Esophagus muscularis mucosa (tissue), 4 donors: ENCODE results near the gene RYR1.

ENCODE experiments used
- CTCF ChIP-seq, 3 experiments: fragments of 200-600 bp in 2 of 3; fragments of 450-650 bp in 1 of 3; sonication (generic) in 2 of 3; IDR thresholded peaks; one replicate each; pipeline ENCODE4 v1.5.1; 2017 to 2019; ENCODE audit warnings: antibody characterized with exemption in 3 of 3, mild to moderate bottlenecking in 2 of 3, moderate library complexity in 1 of 3
- EP300 ChIP-seq: sonication (generic); formaldehyde crosslinking; IDR thresholded peaks from one replicate; pipeline ENCODE4 v1.6.1; 2017; ENCODE audit warnings: antibody characterized with exemption
- POLR2A ChIP-seq: fragments of 450-650 bp; IDR thresholded peaks from one replicate; pipeline ENCODE4 v1.6.1; 2017; ENCODE audit warnings: antibody characterized with exemption, moderate library complexity, mild to moderate bottlenecking, low read depth
- POLR2AphosphoS5 ChIP-seq, 2 donors: sonication (generic); formaldehyde crosslinking; IDR thresholded peaks; one replicate each; pipeline ENCODE4 v1.6.1; 2017; ENCODE audit warnings: antibody characterized with exemption in 2 of 2

- TF ChIP-seq CTCF (IDR thresholded peaks at IDR 0.05) = no peak
- TF ChIP-seq EP300 = no peak
- no peak for TF ChIP-seq POLR2A
- TF ChIP-seq POLR2AphosphoS5 (IDR thresholded peaks at IDR 0.05) = no peak
Measured at GRCh38 chr19:38549942-38550341, 116.5 kb downstream of the RYR1 start.
